CD14-positive monocyte (primary cell): ENCODE measurements around the gene PMEPA1. TPM values are rescaled to one million over a fixed set of nuclear protein-coding genes. Genes with fewer than 3 reads are reported as not detected.

Source experiments
- DNase-seq, 3 donors: peaks; one replicate each; pipeline ENCODE4 v3.0.0-alpha.2; 2011 to 2022
- H2AFZ ChIP-seq: 2 replicates; pipeline ENCODE4 v1.6.0; 2012; ENCODE audit warnings: mild to moderate bottlenecking, low read depth, low read length, inconsistent platforms; ENCODE audit not compliant: insufficient read depth, poor library complexity, severe bottlenecking
- H3K27ac ChIP-seq, 2 donors: 1 replicate in 1 of 2; 2 replicates in 1 of 2; pipeline ENCODE4 v1.5.1; 2012 to 2013; ENCODE audit warnings: low read length in 2 of 2, control low read depth in 1 of 2, inconsistent platforms in 1 of 2, low read depth in 1 of 2, mild to moderate bottlenecking in 1 of 2
- H3K27me3 ChIP-seq, 2 donors: one replicate each; pipeline versions ENCODE4 v1.6.0 to v1.6.1; 2011 to 2013; ENCODE audit warnings: low read length in 2 of 2; ENCODE audit not compliant: control insufficient read depth in 2 of 2, insufficient read depth in 2 of 2
- H3K36me3 ChIP-seq, 2 donors: replicated peaks in 1 of 2; 1 replicate in 1 of 2; 2 replicates in 1 of 2; pipeline versions ENCODE4 v1.5.1 to v1.6.1; 2012 to 2013; ENCODE audit warnings: low read length in 2 of 2, control low read depth in 1 of 2, inconsistent platforms in 1 of 2, mild to moderate bottlenecking in 1 of 2; ENCODE audit not compliant: insufficient read depth in 2 of 2, control insufficient read depth in 1 of 2
- H3K4me1 ChIP-seq, 2 donors: 1 replicate in 1 of 2; 2 replicates in 1 of 2; pipeline versions ENCODE4 v1.5.1 to v1.6.1; 2012 to 2013; ENCODE audit warnings: low read length in 2 of 2, control low read depth in 1 of 2, inconsistent platforms in 1 of 2, mild to moderate bottlenecking in 1 of 2, moderate library complexity in 1 of 2; ENCODE audit not compliant: insufficient read depth in 2 of 2, control insufficient read depth in 1 of 2
- H3K4me2 ChIP-seq: replicated peaks from 2 replicates; pipeline ENCODE3; 2012; ENCODE audit warnings: low read length, moderate library complexity, mild to moderate bottlenecking; ENCODE audit not compliant: poor library complexity, severe bottlenecking; ENCODE audit errors: extremely low read depth
- H3K4me3 ChIP-seq, 3 experiments: fragments of 200-600 bp in 1 of 3; sonication (generic) in 1 of 3; replicated peaks in 1 of 3; 1 replicate in 2 of 3; 2 replicates in 1 of 3; pipeline ENCODE4 v1.5.1; 2011 to 2013; ENCODE audit warnings: low read length in 3 of 3, mild to moderate bottlenecking in 3 of 3, control low read depth in 2 of 3, low read depth in 2 of 3, inconsistent platforms in 1 of 3, moderate library complexity in 1 of 3
- H3K79me2 ChIP-seq: 2 replicates; pipeline ENCODE4 v1.6.0; 2012; ENCODE audit warnings: mild to moderate bottlenecking, control low read depth, inconsistent platforms, low read length, moderate library complexity; ENCODE audit not compliant: insufficient read depth
- H3K9ac ChIP-seq: 2 replicates; pipeline ENCODE4 v1.6.0; 2017; ENCODE audit warnings: low read length, mild to moderate bottlenecking; ENCODE audit not compliant: insufficient read depth, poor library complexity, severe bottlenecking
- H3K9me3 ChIP-seq, 2 donors: replicated peaks in 1 of 2; 1 replicate in 1 of 2; 2 replicates in 1 of 2; pipeline versions ENCODE4 v1.5.1 to v1.6.1; 2012 to 2013; ENCODE audit warnings: low read length in 2 of 2, control low read depth in 1 of 2; ENCODE audit not compliant: control insufficient read depth in 1 of 2, insufficient read depth in 1 of 2
- H4K20me1 ChIP-seq: 2 replicates; pipeline ENCODE4 v1.6.0; 2012; ENCODE audit warnings: mild to moderate bottlenecking, low read length, control low read depth, moderate library complexity; ENCODE audit not compliant: insufficient read depth
- H3K27ac Mint-ChIP-seq, 7 donors: one replicate each; pipeline ENCODE4 v1.8.0; 2020; ENCODE audit warnings: mild to moderate bottlenecking in 7 of 7, mixed read lengths in 7 of 7, moderate library complexity in 6 of 7, inconsistent platforms in 2 of 7
- H3K27me3 Mint-ChIP-seq, 3 donors: one replicate each; pipeline ENCODE4 v1.8.0; 2021 to 2022; ENCODE audit warnings: low read depth in 3 of 3, mild to moderate bottlenecking in 3 of 3, mixed read lengths in 3 of 3, moderate library complexity in 3 of 3, inconsistent platforms in 1 of 3
- H3K36me3 Mint-ChIP-seq, 2 donors: one replicate each; pipeline ENCODE4 v1.8.0; 2020; ENCODE audit warnings: mixed read lengths in 2 of 2, inconsistent platforms in 1 of 2, mild to moderate bottlenecking in 1 of 2
- H3K4me1 Mint-ChIP-seq: one replicate; pipeline ENCODE4 v1.8.0; 2020; ENCODE audit warnings: mild to moderate bottlenecking, mixed read lengths
- H3K4me3 Mint-ChIP-seq, 2 donors: one replicate each; pipeline ENCODE4 v1.8.0; 2020; ENCODE audit warnings: mild to moderate bottlenecking in 2 of 2, mixed read lengths in 2 of 2, moderate library complexity in 1 of 2
- H3K9me3 Mint-ChIP-seq, 7 donors: one replicate each; pipeline ENCODE4 v1.8.0; 2020 to 2022; ENCODE audit warnings: mixed read lengths in 7 of 7, mild to moderate bottlenecking in 6 of 7, moderate library complexity in 6 of 7, inconsistent platforms in 2 of 7
- CTCF ChIP-seq: fragments of 200-600 bp; IDR thresholded peaks from one replicate; pipeline ENCODE4 v1.8.0; 2022; ENCODE audit warnings: antibody characterized with exemption, mild to moderate bottlenecking
- WGBS: methylation state at CpG from one replicate; pipeline ENCODE4 v1.1.5; 2013; ENCODE audit warnings: missing lambda C conversion rate; ENCODE audit not compliant: insufficient coverage; 5-methylcytosine and 5-hydroxymethylcytosine counted together
- intact Hi-C, 2 donors: fragments of 100-400 bp; cut with micrococcal nuclease; formaldehyde crosslinking; loops; one replicate each; pipeline versions ENCODE4 v1.15.0 to v1.15.1; 2023
- polyA plus RNA-seq, 3 donors: library from polyadenylated mRNA; depleted of rRNA in 1 of 3; unstranded in 2 of 3; stranded (reverse) in 1 of 3; fragments of 300-500 nt in 2 of 3; fragments of >200 nt in 1 of 3; fragmentation: Illumina TruSeq in 2 of 3; gene quantifications; 1 replicate in 2 of 3; 2 replicates in 1 of 3; pipeline ENCODE4 v1.2.3, GENCODE V29; 2012 to 2021

Gene PMEPA1
- polyA plus RNA-seq, 3 donors = 0.12 to 0.73 (median 0.59) TPM

DNA sequence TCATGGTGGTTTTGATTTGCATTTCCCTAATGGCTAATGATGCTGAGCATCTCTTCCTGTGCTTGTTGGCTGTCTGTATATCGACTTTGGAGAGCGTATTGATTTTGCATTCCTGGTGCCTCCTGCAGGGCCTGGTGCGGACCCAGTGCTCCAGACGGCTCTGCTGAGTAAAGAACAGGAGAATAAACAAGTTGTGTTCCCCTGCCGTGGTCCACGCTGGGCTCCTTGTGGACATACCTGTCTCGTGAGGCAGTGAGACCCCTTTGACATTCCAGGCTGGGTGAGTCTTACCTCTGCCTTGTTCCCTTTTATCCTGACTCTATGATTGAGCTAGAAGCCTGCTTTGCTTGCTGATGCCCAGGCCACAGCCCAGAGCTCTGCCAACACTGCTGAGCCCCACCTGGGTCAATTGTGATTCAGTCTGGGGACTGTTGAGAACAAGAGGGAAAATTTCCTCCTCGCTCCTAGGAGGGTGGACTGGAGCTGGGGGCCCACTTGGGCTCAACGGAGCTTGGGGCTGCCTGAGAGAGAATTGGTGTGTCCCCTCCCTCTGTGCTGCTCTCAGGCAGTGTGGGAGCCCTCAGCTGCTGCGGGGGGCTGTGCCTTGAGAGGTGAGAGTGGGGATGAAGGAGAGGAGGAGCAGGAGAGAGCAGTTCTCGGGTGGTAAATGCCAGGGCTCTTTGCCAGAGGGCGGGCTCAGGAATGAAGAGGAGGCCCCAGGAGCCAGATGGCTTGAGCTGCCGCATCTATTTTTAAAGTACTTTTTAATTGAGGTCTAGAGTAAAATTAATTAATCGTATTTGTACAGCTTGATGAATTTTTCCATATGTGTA is 43.7 kb upstream of the PMEPA1 start:
- H3K4me2 ChIP-seq = no peak overlapping the region
- H3K4me3 ChIP-seq = no peak overlapping the region
- WGBS = 91% methylated on average over 10 of the region's 14 CpGs
- no peak overlapping the region for H3K9ac ChIP-seq
- H3K27ac ChIP-seq = no peak overlapping the region
- H2AFZ ChIP-seq = no peak overlapping the region
- peaks cover 3 to 4% of the 10 kb centered on the region in 2 donors for H3K9me3 ChIP-seq
- H4K20me1 ChIP-seq = no peaks in the 10 kb centered on the region
- H3K4me3 Mint-ChIP-seq = no peak overlapping the region
- no peaks in the 10 kb centered on the region for H3K36me3 ChIP-seq
- no peak for DNase-seq
- intact Hi-C loops = no loop called here
- peaks cover 13% of the 10 kb centered on the region for H3K4me1 Mint-ChIP-seq
- H3K4me1 ChIP-seq = peaks cover 9 to 10% of the 10 kb centered on the region in 2 donors
- no peak for TF ChIP-seq CTCF
- H3K27me3 Mint-ChIP-seq = peaks cover 13 to 18% (median 13%) of the 10 kb centered on the region in 3 donors
- no peak overlapping the region for H3K27ac Mint-ChIP-seq
- H3K36me3 Mint-ChIP-seq = no peaks in the 10 kb centered on the region
- peaks cover 2 to 11% of the 10 kb centered on the region in 2 donors for H3K27me3 ChIP-seq
- H3K9me3 Mint-ChIP-seq = peaks cover 0 to 12% (median 7%) of the 10 kb centered on the region in 7 donors
- no peaks in the 10 kb centered on the region for H3K79me2 ChIP-seq

DNA sequence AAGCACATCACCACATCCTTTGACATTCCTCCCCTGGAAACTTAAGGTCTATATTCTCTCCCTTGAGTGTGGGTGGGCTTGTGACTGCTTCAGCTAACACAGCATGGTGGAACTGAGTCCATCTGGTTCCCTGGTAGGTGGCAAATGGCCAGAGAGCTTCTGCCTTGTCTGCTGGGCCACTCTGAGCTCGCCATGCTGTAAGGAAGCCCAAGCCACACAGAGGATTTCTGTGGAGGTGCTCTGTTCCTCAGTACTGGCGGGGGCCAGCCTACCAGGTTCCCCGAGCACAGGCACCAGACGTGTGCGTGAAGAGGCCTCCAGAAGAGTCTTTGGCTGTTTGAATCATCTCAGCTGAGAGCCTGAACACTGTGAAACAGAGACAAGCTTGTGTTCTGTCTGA is 41.6 kb upstream of the PMEPA1 start:
- Histone ChIP-seq H3K36me3 (no peaks in the 10 kb centered on the region), H3K9me3 (no peaks in the 10 kb centered on the region), H3K79me2 (no peaks in the 10 kb centered on the region), H3K4me1 (peaks cover 11 to 14% of the 10 kb centered on the region in 2 donors), H3K9ac (no peak overlapping the region), H3K4me3 (no peak overlapping the region), H2AFZ (no peak overlapping the region), H4K20me1 (no peaks in the 10 kb centered on the region), H3K27ac (no peak overlapping the region), H3K27me3 (peaks cover 2 to 19% of the 10 kb centered on the region in 2 donors), H3K4me2 (no peak overlapping the region)
- H3K4me1 Mint-ChIP-seq = peaks cover 17% of the 10 kb centered on the region
- intact Hi-C loops = no loop called here
- no peak overlapping the region for H3K27ac Mint-ChIP-seq
- TF ChIP-seq CTCF = no peak
- H3K27me3 Mint-ChIP-seq = peaks cover 14 to 27% (median 19%) of the 10 kb centered on the region in 3 donors
- no peak overlapping the region for H3K4me3 Mint-ChIP-seq
- H3K9me3 Mint-ChIP-seq = peaks cover 0 to 9% (median 3%) of the 10 kb centered on the region in 7 donors
- no peak for DNase-seq
- WGBS = 97% methylated on average over 5 of the region's 5 CpGs
- H3K36me3 Mint-ChIP-seq = no peaks in the 10 kb centered on the region
